Stimulated activated CD4-positive, alpha-beta T cell treated with anti-CD3 and anti-CD28 coated beads, Interleukin-2, amount 100 ng/mL, for 4 hours (primary cell): Measurements from ENCODE around the gene PAX2.

Experiments
- DNase-seq: peaks from one replicate; pipeline ENCODE4 v3.0.0-alpha.2; 2020; ENCODE audit warnings: low read depth

Gene PAX2

GRCh38 chr10:100724531-100725027, 20.8 kb upstream of the PAX2 start:
- DNase-seq: no peak

GRCh38 chr10:100725071-100725471, 20.3 kb upstream of the PAX2 start:
- DNase-seq: no peak

- no peak for DNase-seq
Observed at GRCh38 chr10:100725869-100726426, 19.4 kb upstream of the PAX2 start.

- DNase-seq: no peak
Observed at GRCh38 chr10:100727808-100728207, 17.6 kb upstream of the PAX2 start.

- no peak for DNase-seq
Observed at GRCh38 chr10:100728928-100729861, 16.2 kb upstream of the PAX2 start.

- DNase-seq: no peak
Observed at GRCh38 chr10:100729862-100730724, 15.3 kb upstream of the PAX2 start.

GRCh38 chr10:100730725-100731406, 14.5 kb upstream of the PAX2 start:
- DNase-seq: peak; percentile 15

GRCh38 chr10:100731407-100732240, 13.8 kb upstream of the PAX2 start:
- DNase-seq: no peak

GRCh38 chr10:100732241-100732596, 13.2 kb upstream of the PAX2 start:
- DNase-seq: no peak

- no peak for DNase-seq
Observed at GRCh38 chr10:100733329-100733728, 12.1 kb upstream of the PAX2 start.

GRCh38 chr10:100734295-100735086, 10.9 kb upstream of the PAX2 start:
- DNase-seq: no peak

- DNase-seq: no peak
Observed at GRCh38 chr10:100735087-100735336, 10.4 kb upstream of the PAX2 start.

- no peak for DNase-seq
Observed at GRCh38 chr10:100735337-100736143, 9.8 kb upstream of the PAX2 start.

- DNase-seq: no peak
Observed at GRCh38 chr10:100736144-100736808, 9.1 kb upstream of the PAX2 start.

GRCh38 chr10:100736809-100737354, 8.5 kb upstream of the PAX2 start:
- DNase-seq: no peak

GRCh38 chr10:100737355-100738054, 7.9 kb upstream of the PAX2 start:
- DNase-seq: no peak

GRCh38 chr10:100738055-100738827, 7.1 kb upstream of the PAX2 start:
- DNase-seq: no peak
